GM04504 (cell line): ENCODE results near the gene IFI27L1.

Experiments
- DNase-seq: peaks from one replicate; pipeline ENCODE4 v3.0.0-alpha.2; 2012; ENCODE audit warnings: low read depth

The IFI27L1 gene

GRCh38 chr14:94079891-94080620 is 1.1 kb upstream of the IFI27L1 start:
- DNase-seq: no peak

DNA sequence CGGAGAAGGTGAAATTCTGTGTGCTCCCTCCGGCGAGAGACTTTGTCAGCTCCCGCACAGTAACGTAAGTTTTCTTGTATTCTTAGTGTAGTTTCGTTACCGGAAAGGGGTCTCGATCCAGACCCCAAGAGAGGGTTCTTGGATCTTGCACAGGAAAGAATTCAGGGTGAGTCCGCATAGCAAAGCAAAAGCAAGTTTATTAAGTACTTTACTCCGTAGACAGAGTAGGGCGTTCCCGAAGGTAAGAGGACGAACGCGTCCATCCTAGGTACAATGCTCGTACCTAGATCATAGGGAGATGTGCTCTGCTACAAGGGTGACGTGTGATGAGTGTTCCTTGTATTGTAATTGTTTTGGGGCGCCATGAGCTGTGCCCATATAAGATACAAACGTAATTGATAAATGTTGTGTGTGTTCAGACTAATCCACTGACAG is 293 bp downstream of the IFI27L1 start:
- no peak for DNase-seq

DNA sequence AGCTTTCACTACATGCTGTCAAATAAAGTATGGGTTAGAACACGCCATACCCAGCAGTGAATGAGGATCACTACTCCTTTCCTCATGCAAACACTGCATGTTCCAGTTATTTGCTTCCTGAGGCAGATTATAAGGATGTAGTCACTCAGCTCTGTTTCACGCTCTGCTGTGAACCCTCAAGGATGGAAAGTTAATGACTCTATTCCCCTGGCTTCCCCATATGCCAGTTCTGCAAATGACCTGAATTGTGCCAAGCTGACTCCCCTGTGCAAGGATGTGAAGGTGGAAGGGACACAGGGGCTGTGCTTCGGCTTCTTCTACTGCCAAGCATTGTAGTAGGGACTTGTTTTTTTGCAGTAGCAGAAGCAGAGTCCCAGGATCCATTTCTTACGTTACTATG is 6.8 kb downstream of the IFI27L1 start:
- no peak for DNase-seq

DNA sequence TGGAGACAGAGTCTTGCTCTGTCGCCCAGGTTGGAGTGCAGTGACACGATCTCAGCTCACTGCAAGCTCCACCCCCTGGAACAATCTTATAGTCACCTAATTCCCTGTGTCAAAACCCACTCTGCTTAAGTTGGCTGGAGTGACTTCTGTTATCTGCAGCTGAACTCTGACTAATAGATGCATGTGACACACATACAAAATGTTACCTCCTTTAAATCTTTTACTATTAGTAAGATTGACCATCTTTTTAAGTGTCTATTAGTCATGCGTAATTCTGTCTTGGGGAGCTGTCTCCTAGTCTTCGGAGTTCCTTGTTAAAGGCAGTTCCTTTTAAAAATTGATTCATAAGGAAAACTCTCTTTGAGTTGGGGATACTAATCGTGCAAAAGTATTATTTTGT is 7.4 kb downstream of the IFI27L1 start:
- DNase-seq: no peak

DNA sequence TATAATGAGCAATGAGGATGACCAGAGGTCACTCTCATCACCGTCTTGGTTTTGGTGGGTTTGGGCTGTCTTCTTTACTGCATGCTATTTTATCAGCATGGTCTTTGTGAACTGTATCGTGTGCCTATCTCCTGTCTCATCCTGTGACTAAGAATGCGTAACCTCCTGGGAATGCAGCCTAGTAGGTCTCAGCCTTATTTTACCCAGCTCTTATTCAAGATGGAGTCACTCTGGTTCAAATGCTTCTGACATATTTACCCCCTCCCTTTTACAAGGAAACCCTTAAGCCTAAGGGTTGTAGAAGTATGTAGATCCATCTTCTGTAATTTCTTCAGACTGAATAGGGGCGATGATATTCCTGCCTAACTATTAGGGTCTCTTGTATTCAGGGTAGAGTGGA is 8.4 kb downstream of the IFI27L1 start:
- no peak for DNase-seq

GRCh38 chr14:94093418-94093817 is 12.3 kb downstream of the IFI27L1 start:
- no peak for DNase-seq

GRCh38 chr14:94097091-94097490 is 16.0 kb downstream of the IFI27L1 start:
- no peak for DNase-seq

DNA sequence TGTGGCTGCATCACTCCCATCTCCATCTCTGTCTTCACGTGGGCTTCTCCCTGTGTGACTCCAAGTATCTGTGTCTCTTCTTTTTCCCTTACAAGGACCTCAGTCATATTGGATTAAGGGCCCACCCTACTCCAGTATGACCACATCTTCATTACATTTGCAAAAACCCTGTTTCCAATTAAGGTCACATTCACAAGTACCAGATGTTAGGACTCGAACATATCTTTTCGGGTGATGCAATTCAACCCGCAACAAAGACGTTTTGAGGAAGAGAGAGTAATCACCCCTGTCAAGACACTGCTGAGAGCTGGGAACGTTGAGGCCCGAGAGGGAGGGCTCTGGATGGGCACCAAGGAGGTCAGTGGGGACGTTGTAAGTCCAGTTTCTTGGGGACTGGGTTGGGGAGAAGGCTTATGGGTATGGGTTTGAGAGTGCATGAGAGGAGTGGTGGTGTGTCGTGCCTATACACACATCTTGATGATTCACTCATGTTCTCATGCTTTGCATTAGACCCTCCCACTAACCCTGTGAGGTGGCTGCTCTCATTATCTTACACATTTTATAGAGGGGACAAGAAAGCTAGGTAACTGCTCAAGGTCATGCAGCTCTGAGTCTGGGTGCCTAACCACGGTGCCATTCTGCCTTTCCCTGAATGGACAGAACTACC is 17.3 kb downstream of the IFI27L1 start:
- peak; percentile 68 for DNase-seq

- no peak for DNase-seq
These were observed 17.9 kb downstream of the IFI27L1 start for GRCh38 chr14:94099006-94099405.

DNA sequence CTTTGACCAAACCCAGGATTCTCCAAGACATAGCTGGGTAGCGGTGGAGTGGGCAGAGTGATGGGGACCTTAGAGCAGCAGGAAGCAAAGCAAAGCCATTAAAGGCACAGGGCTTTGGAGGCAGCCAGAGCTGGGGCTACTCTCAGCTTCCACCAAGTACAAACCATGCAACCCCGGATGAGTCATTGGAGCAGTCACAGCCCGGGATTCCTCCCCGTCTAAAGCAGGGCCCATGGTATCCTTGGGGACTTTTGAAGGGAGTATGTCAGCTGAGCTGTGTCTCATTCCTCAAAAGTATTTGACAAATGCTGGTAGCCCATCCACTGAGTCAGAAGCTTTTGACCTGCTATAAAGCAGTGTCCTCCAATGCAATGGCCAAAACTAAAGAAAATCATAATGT is 19.7 kb downstream of the IFI27L1 start:
- peak; percentile 77 for DNase-seq

GRCh38 chr14:94101748-94102147 is 20.6 kb downstream of the IFI27L1 start:
- DNase-seq: no peak

- DNase-seq: no peak
These were observed 21.8 kb downstream of the IFI27L1 start for GRCh38 chr14:94102768-94103482.

- DNase-seq: no peak
These were observed 22.5 kb downstream of the IFI27L1 start for GRCh38 chr14:94103554-94104150.

DNA sequence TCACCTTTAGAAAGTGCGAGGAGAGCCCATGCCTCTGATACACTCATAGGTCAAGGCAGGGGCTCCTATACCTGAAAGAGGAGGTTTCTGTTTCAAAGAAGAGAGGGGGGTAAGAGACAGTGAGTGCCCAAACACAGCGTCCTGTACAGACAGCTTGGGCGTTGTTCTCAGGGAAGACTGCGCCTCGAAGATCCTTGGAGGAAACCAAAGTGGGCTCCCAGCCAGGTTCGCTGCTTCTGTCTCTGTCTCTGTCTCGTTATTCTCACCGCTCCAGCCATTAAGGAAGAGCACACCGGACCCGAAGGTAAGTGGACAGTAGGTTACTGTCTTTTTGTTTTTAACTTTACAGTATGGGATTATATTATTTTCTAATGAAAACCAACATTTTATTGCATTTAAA is 23.6 kb downstream of the IFI27L1 start:
- no peak for DNase-seq

DNA sequence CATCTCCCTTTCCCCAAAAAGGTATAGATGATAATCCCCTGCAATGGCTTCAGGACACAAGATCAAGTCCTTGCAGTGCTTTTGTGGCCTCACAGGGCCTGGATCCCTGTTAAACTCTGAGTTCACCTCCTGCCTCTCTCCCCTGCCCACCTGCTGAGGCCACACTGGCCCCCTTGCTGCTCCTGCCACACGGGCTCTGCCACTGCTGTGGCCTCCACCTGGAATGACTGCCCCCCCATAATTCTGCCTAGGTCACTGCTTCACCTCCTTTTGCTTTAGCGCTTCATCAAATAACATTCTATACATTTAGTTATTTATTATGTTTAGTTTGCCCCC is 28.8 kb downstream of the IFI27L1 start:
- no peak for DNase-seq

DNA sequence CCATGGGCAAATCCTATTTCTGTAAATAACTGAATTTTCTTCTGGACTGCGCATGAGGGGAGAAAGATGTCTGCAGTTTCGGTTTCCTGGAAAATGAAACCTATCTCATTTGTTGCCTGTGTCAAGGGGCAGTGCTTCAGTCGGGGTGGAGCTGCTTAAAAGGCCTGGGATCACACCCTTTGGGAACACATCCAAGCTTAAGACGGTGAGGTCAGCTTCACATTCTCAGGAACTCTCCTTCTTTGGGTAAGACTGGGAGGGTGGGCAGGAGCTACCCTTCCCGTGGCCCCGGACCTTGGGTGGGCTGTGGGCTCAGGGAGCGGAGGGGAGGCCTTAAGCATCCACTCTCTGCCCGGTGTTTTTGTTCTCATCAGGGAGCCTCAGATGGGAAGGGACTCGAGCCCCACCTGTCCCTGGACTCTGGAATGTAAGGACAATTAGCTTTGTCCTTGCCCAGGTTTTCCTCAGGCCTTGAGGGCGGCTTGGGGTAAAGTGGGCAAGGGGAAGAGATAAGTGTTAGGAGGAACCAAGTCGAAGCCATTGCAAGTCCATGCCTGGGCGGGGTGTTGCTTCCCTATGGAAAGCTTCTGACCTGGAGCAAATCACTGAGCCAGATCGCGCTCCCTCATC is 29.6 kb downstream of the IFI27L1 start, which contains the start of gene IFI27:
Gene IFI27, plus strand, starts transcription at position 185 of the 630 bp plus-strand sequence.
- no peak for DNase-seq

- DNase-seq: no peak
These were observed 30.4 kb downstream of the IFI27L1 start for GRCh38 chr14:94111276-94112095.

GRCh38 chr14:94112513-94113063 is 31.5 kb downstream of the IFI27L1 start:
- DNase-seq: no peak

GRCh38 chr14:94113073-94113472 is 32.0 kb downstream of the IFI27L1 start:
- no peak for DNase-seq

- no peak for DNase-seq
These were observed 32.4 kb downstream of the IFI27L1 start for GRCh38 chr14:94113490-94113889.
